HepG2 (cell line): Measurements from ENCODE around the gene ARHGEF1. TPM values are rescaled to one million over a fixed set of nuclear protein-coding genes. Genes with fewer than 3 reads are reported as not detected.

Experiments
- ATAC-seq: fragments of 200-7000 bp; cut with Tn5 transposase; 3 replicates; pipeline ENCODE4 v1.9.1; 2020; ENCODE audit warnings: mild to moderate bottlenecking, moderate library complexity
- BruUV-seq: library from RNA; stranded (reverse); fragments of 400-500 nt; replicated peaks from 2 replicates; lab custom pipeline; 2021; lab: Mats Ljungman, UMichigan
- CTCF ChIA-PET: fragments of 300-600 bp; formaldehyde crosslinking; extraction: SDS; loops from one replicate; lab custom pipeline; 2021; ENCODE audit warnings: low total read pairs, inconsistent platforms, low intra/inter-chr PET ratio; lab: Yijun Ruan, JAX
- POLR2A ChIA-PET: fragments of 350-600 bp; sonication (Branson Sonifier 250); formaldehyde crosslinking; loops from one replicate; lab custom pipeline; 2020; ENCODE audit warnings: antibody characterized with exemption, inconsistent platforms; lab: Yijun Ruan, JAX
- DNase-seq: peaks from one replicate; pipeline ENCODE4 v3.0.0-alpha.2; 2015; ENCODE audit warnings: low spot score
- FAIRE-seq: peaks from 3 replicates; lab custom pipeline; 2011; peaks lifted over from hg19 to GRCh38; lab: Jason Lieb, UNC
- H2AFZ ChIP-seq: one replicate; pipeline ENCODE4 v1.6.1; 2011; ENCODE audit warnings: low read length, inconsistent platforms
- H3K27ac ChIP-seq: fragments of 300-600 bp; 3 replicates; pipeline ENCODE4 v1.8.0; 2011; ENCODE audit warnings: mixed run types, mild to moderate bottlenecking, mixed read lengths, low read length, inconsistent platforms; ENCODE audit not compliant: insufficient read depth; ENCODE audit errors: extremely low read length
- H3K27me3 ChIP-seq, 2 experiments: fragments of 200-600 bp in 1 of 2; 2 replicates in 1 of 2; 3 replicates in 1 of 2; pipeline versions ENCODE4 v1.6.0 to v1.8.0; 2011; ENCODE audit warnings: low read length in 2 of 2, mild to moderate bottlenecking in 2 of 2, moderate library complexity in 2 of 2, inconsistent platforms in 1 of 2; ENCODE audit not compliant: insufficient read depth in 2 of 2, control insufficient read depth in 1 of 2
- H3K36me3 ChIP-seq, 2 experiments: fragments of 200-600 bp in 1 of 2; replicated peaks in 1 of 2; 2 replicates in 1 of 2; 3 replicates in 1 of 2; pipeline versions ENCODE4 v1.5.1 to v1.8.0; 2011; ENCODE audit warnings: low read length in 2 of 2, inconsistent platforms in 1 of 2; ENCODE audit not compliant: insufficient read depth in 2 of 2, control insufficient read depth in 1 of 2
- H3K4me1 ChIP-seq: 2 replicates; pipeline ENCODE4 v1.5.1; 2012; ENCODE audit warnings: low read length, inconsistent platforms; ENCODE audit not compliant: insufficient read depth
- H3K4me2 ChIP-seq: 2 replicates; pipeline ENCODE4 v1.6.0; 2011; ENCODE audit warnings: low read depth, low read length, inconsistent platforms
- H3K4me3 ChIP-seq, 3 experiments: fragments of 200-600 bp in 1 of 3; sonication (generic), shearing (Covaris generic) in 1 of 3; replicated peaks in 1 of 3; 2 replicates each; pipeline ENCODE4 v1.5.1; 2011 to 2016; ENCODE audit warnings: low read length in 3 of 3, inconsistent platforms in 2 of 3, low read depth in 2 of 3, mild to moderate bottlenecking in 2 of 3, control low read depth in 1 of 3, mixed read lengths in 1 of 3; ENCODE audit not compliant: insufficient read depth in 1 of 3
- H3K79me2 ChIP-seq: one replicate; pipeline ENCODE4 v1.6.1; 2011; ENCODE audit warnings: low read length, inconsistent platforms; ENCODE audit not compliant: insufficient read depth
- H3K9ac ChIP-seq: 2 replicates; pipeline ENCODE4 v1.6.0; 2011; ENCODE audit warnings: mild to moderate bottlenecking, low read depth, low read length, inconsistent platforms; ENCODE audit not compliant: insufficient read depth
- H3K9me3 ChIP-seq: 2 replicates; pipeline ENCODE4 v1.5.1; 2012; ENCODE audit warnings: mild to moderate bottlenecking, low read length
- H4K20me1 ChIP-seq: 2 replicates; pipeline ENCODE4 v1.6.0; 2011; ENCODE audit warnings: inconsistent platforms, mild to moderate bottlenecking, low read length, moderate library complexity; ENCODE audit not compliant: insufficient read depth
- EZH2 ChIP-seq: conservative IDR thresholded peaks from 2 replicates; pipeline ENCODE4 v1.6.1; 2012; ENCODE audit warnings: mild to moderate bottlenecking, low read depth, low read length, moderate library complexity
- MXD3 ChIP-seq: IDR thresholded peaks from 2 replicates; pipeline ENCODE4 v1.6.1; 2016; ENCODE audit warnings: mild to moderate bottlenecking, missing biosample characterization, missing genetic modification reagents
- NR2F6 ChIP-seq, 2 experiments: IDR thresholded peaks; 2 replicates each; pipeline ENCODE4 v1.6.1; 2016; ENCODE audit warnings: antibody characterized with exemption in 1 of 2, mild to moderate bottlenecking in 1 of 2
- RAD21 ChIP-seq: fragments of 450-650 bp; formaldehyde crosslinking; IDR thresholded peaks from 2 replicates; pipeline ENCODE4 v1.5.0; 2020; ENCODE audit warnings: mild to moderate bottlenecking
- SALL1 ChIP-seq: sonication (generic); formaldehyde crosslinking; IDR thresholded peaks from 2 replicates; pipeline ENCODE4 v1.8.0; 2022; ENCODE audit warnings: mild to moderate bottlenecking, missing genetic modification reagents
- SMC3 ChIP-seq: IDR thresholded peaks from 2 replicates; pipeline ENCODE4 v1.6.1; 2011; ENCODE audit warnings: low read length, improper control_type of control experiment
- SP4 ChIP-seq: sonication (generic); formaldehyde crosslinking; IDR thresholded peaks from 2 replicates; pipeline ENCODE4 v1.8.1; 2023; ENCODE audit warnings: mild to moderate bottlenecking, missing genetic modification reagents
- THAP11 ChIP-seq: IDR thresholded peaks from 2 replicates; pipeline ENCODE4 v1.6.1; 2016; ENCODE audit warnings: missing biosample characterization, missing genetic modification reagents
- TSC22D2 ChIP-seq: sonication (generic); formaldehyde crosslinking; IDR thresholded peaks from 2 replicates; pipeline ENCODE4 v1.5.1; 2020; ENCODE audit warnings: missing genetic modification reagents, mild to moderate bottlenecking, borderline replicate concordance
- XRCC5 ChIP-seq: fragments of 200-400 bp; formaldehyde crosslinking; optimal IDR thresholded peaks from 2 replicates; pipeline ENCODE3; 2017; ENCODE audit warnings: mild to moderate bottlenecking, low read length
- ZSCAN22 ChIP-seq: sonication (generic); formaldehyde crosslinking; IDR thresholded peaks from 2 replicates; pipeline ENCODE4 v1.4.0; 2020; ENCODE audit warnings: mild to moderate bottlenecking, missing genetic modification reagents
- ZSCAN30 ChIP-seq: sonication (generic); formaldehyde crosslinking; IDR thresholded peaks from 2 replicates; pipeline ENCODE4 v1.5.0; 2020; ENCODE audit warnings: mild to moderate bottlenecking, missing genetic modification reagents
- WGBS: methylation state at CpG from one replicate; pipeline ENCODE4 v1.1.6; 2017; ENCODE audit warnings: low lambda C conversion rate; 5-methylcytosine and 5-hydroxymethylcytosine counted together
- in situ Hi-C: cut with HindIII; loops from 2 replicates; pipeline ENCODE4 v1.10.0; 2017; ENCODE audit warnings: low pct_unique_long_range_greater_than_20kb; ENCODE audit not compliant: extremely low pct_ligation_motif_present
- intact Hi-C: fragments of 100-400 bp; cut with micrococcal nuclease; formaldehyde crosslinking; loops from one replicate; pipeline ENCODE4 v1.10.0; 2022; ENCODE audit not compliant: unreplicated experiment
- polyA plus RNA-seq, 8 experiments: library from polyadenylated mRNA; depleted of rRNA in 3 of 8; stranded (reverse) in 7 of 8; unstranded in 1 of 8; fragments of >200 nt; fragmentation: Illumina TruSeq in 4 of 8; extraction: Trizol in 4 of 8; gene quantifications; 2 replicates each; pipeline versions ENCODE4 v1.2.1 to v1.2.3, GENCODE V29; 2011 to 2016; ENCODE audit warnings: low read depth in 4 of 8, missing spikeins in 1 of 8, mixed read lengths in 1 of 8; ENCODE audit not compliant: insufficient read depth in 1 of 8
- total RNA-seq, 5 experiments: library from RNA; depleted of rRNA; stranded (reverse); fragments of >200 nt; fragmentation: Illumina TruSeq; extraction: Trizol; gene quantifications; 2 replicates each; pipeline ENCODE4 v1.2.3, GENCODE V29; 2016; ENCODE audit warnings: low read depth in 1 of 5
- TF ChIP-seq, protein P1 (sequence below): sonication (generic); formaldehyde crosslinking; IDR thresholded peaks from 2 replicates; pipeline ENCODE4 v1.4.0; 2020; ENCODE audit warnings: missing genetic modification reagents
- TF ChIP-seq, protein P2 (sequence below): sonication (generic); formaldehyde crosslinking; IDR thresholded peaks from 2 replicates; pipeline ENCODE4 v1.5.0; 2020; ENCODE audit warnings: mild to moderate bottlenecking, missing genetic modification reagents, moderate library complexity
- TF ChIP-seq, protein P3 (sequence below): IDR thresholded peaks from 2 replicates; pipeline ENCODE4 v1.6.1; 2016; ENCODE audit warnings: missing biosample characterization, missing genetic modification reagents, low read depth
- TF ChIP-seq, protein P4 (sequence below): sonication (generic); formaldehyde crosslinking; conservative IDR thresholded peaks from 2 replicates; pipeline ENCODE4 v1.8.0; 2022; ENCODE audit warnings: missing genetic modification reagents

Gene ARHGEF1
- total and polyA plus RNA-seq, 2 of the 13 experiments (the other 11 are each of a cell fraction or from before 2014, with no cell fraction given) = 33.7 to 34.7 TPM

GRCh38 chr19:41934849-41935374 is 51.9 kb downstream of the ARHGEF1 start:
- Histone ChIP-seq H3K4me2 (no peak overlapping the region), H2AFZ (no peak overlapping the region), H3K27ac (no peak overlapping the region), H3K36me3 (no peaks in the 10 kb centered on the region), H3K9ac (no peak overlapping the region), H3K27me3 (peaks cover 12 to 76% of the 10 kb centered on the region in 2 experiments; a peak in 4 of 5 replicates), H3K79me2 (no peaks in the 10 kb centered on the region), H3K4me1 (no peaks in the 10 kb centered on the region), H3K9me3 (no peaks in the 10 kb centered on the region), H3K4me3 (no peak overlapping the region), H4K20me1 (peaks cover 6% of the 10 kb centered on the region; the same call in 1 of the 2 replicates)
- peak; percentile 30 for FAIRE-seq
- intact Hi-C loops = loop anchor here (2.0 kb wide), 1 partner anchor 62 kb away; no protein-coding TSS in a partner anchor
- in situ Hi-C loops = loop anchor here (10.0 kb wide), 1 partner anchor 50 kb away; the partner anchor contains the start of gene ARHGEF1
- 31% methylated on average over 7 of the region's 7 CpGs for WGBS
- peak; percentile 80 for ATAC-seq
- peak; percentile 58 for DNase-seq
- ChIA-PET CTCF (interaction anchor here (0.8 to 2.4 kb wide), 4 partner anchors 47 to 76 kb away, joined by 3 to 13 read pairs (median 4); partner anchors contain the start of gene CD79A), POLR2A (no interaction called here)
- BruUV-seq = no TSS peak
- no peak for TF ChIP-seq MXD3 (CRISPR knock-in tag)
- TF ChIP-seq SALL1 = peak; percentile 26; the same call in 1 of the 2 replicates
- TF ChIP-seq THAP11 (CRISPR knock-in tag) = peak; percentile 27; the same call in 1 of the 2 replicates
- TF ChIP-seq RAD21 (CRISPR knock-in tag) = peak; percentile 59
- TF ChIP-seq SMC3 = peak; percentile 53
- TF ChIP-seq, protein P1, sequence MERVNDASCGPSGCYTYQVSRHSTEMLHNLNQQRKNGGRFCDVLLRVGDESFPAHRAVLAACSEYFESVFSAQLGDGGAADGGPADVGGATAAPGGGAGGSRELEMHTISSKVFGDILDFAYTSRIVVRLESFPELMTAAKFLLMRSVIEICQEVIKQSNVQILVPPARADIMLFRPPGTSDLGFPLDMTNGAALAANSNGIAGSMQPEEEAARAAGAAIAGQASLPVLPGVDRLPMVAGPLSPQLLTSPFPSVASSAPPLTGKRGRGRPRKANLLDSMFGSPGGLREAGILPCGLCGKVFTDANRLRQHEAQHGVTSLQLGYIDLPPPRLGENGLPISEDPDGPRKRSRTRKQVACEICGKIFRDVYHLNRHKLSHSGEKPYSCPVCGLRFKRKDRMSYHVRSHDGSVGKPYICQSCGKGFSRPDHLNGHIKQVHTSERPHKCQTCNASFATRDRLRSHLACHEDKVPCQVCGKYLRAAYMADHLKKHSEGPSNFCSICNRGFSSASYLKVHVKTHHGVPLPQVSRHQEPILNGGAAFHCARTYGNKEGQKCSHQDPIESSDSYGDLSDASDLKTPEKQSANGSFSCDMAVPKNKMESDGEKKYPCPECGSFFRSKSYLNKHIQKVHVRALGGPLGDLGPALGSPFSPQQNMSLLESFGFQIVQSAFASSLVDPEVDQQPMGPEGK (CRISPR knock-in tag) = peak; percentile 62
- no peak for TF ChIP-seq ZSCAN30 (CRISPR knock-in tag)
- 0 out of 2 replicates have a peak, but pooled peaks have one; percentile 43 for TF ChIP-seq TSC22D2
- peak; percentile 88 for TF ChIP-seq ZSCAN22
- TF ChIP-seq, protein P2, sequence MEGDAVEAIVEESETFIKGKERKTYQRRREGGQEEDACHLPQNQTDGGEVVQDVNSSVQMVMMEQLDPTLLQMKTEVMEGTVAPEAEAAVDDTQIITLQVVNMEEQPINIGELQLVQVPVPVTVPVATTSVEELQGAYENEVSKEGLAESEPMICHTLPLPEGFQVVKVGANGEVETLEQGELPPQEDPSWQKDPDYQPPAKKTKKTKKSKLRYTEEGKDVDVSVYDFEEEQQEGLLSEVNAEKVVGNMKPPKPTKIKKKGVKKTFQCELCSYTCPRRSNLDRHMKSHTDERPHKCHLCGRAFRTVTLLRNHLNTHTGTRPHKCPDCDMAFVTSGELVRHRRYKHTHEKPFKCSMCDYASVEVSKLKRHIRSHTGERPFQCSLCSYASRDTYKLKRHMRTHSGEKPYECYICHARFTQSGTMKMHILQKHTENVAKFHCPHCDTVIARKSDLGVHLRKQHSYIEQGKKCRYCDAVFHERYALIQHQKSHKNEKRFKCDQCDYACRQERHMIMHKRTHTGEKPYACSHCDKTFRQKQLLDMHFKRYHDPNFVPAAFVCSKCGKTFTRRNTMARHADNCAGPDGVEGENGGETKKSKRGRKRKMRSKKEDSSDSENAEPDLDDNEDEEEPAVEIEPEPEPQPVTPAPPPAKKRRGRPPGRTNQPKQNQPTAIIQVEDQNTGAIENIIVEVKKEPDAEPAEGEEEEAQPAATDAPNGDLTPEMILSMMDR = peak; percentile 89
- TF ChIP-seq EZH2 = peak; percentile 81; the same call in 1 of the 2 replicates
- TF ChIP-seq, protein P3, sequence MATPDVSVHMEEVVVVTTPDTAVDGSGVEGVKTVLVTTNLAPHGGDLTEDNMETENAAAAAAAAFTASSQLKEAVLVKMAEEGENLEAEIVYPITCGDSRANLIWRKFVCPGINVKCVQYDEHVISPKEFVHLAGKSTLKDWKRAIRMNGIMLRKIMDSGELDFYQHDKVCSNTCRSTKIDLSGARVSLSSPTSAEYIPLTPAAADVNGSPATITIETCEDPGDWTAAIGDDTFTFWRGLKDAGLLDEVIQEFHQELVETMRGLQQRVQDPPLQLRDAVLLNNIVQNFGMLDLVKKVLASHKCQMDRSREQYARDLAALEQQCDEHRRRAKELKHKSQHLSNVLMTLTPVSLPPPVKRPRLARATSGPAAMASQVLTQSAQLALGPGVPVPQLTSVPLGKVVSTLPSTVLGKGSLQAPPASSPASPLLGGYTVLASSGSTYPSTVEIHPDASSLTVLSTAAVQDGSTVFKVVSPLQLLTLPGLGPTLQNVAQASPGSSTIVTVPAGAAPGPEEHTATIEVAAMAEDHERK (CRISPR knock-in tag) = no peak
- no peak for TF ChIP-seq NR2F6 (IDR thresholded peaks at IDR 0.05)
- peak; percentile 36; the same call in 1 of the 2 replicates for TF ChIP-seq NR2F6 (CRISPR knock-in tag; IDR thresholded peaks at IDR 0.05)
- TF ChIP-seq SP4 (CRISPR knock-in tag) = peak; percentile 41; the same call in 1 of the 2 replicates
- TF ChIP-seq XRCC5 = peak; percentile 43
- TF ChIP-seq, protein P4, sequence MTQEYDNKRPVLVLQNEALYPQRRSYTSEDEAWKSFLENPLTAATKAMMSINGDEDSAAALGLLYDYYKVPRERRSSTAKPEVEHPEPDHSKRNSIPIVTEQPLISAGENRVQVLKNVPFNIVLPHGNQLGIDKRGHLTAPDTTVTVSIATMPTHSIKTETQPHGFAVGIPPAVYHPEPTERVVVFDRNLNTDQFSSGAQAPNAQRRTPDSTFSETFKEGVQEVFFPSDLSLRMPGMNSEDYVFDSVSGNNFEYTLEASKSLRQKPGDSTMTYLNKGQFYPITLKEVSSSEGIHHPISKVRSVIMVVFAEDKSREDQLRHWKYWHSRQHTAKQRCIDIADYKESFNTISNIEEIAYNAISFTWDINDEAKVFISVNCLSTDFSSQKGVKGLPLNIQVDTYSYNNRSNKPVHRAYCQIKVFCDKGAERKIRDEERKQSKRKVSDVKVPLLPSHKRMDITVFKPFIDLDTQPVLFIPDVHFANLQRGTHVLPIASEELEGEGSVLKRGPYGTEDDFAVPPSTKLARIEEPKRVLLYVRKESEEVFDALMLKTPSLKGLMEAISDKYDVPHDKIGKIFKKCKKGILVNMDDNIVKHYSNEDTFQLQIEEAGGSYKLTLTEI (CRISPR knock-in tag) = no peak
